GM06990 (cell line): ENCODE measurements around the gene FAM200A.
"Not testable (repeated sequence)": the region's sequence is repeated elsewhere in the genome, so short reads cannot be mapped to it uniquely, and the experiment has no call there.

Source experiments
- DNase-seq: peaks from one replicate; pipeline ENCODE4 v3.0.0-alpha.2; 2011; ENCODE audit not compliant: insufficient read length; ENCODE audit errors: extremely low read depth
- H3K27me3 ChIP-seq: replicated peaks from 2 replicates; pipeline ENCODE4 v1.6.0; 2011; ENCODE audit warnings: low read length; ENCODE audit not compliant: control insufficient read depth, insufficient read depth
- H3K36me3 ChIP-seq: 2 replicates; pipeline ENCODE4 v1.5.1; 2011; ENCODE audit warnings: low read length; ENCODE audit not compliant: control insufficient read depth, insufficient read depth
- H3K4me3 ChIP-seq: replicated peaks from 2 replicates; pipeline ENCODE4 v1.5.1; 2011; ENCODE audit warnings: low read depth, mild to moderate bottlenecking, control low read depth, low read length
- TF ChIP-seq, protein P1 (sequence below): IDR thresholded peaks from 2 replicates; pipeline ENCODE4 v1.5.1; 2011; ENCODE audit warnings: low read length, control low read depth, mild to moderate bottlenecking, inconsistent platforms; ENCODE audit not compliant: insufficient read depth, poor library complexity, severe bottlenecking

The FAM200A gene

DNA sequence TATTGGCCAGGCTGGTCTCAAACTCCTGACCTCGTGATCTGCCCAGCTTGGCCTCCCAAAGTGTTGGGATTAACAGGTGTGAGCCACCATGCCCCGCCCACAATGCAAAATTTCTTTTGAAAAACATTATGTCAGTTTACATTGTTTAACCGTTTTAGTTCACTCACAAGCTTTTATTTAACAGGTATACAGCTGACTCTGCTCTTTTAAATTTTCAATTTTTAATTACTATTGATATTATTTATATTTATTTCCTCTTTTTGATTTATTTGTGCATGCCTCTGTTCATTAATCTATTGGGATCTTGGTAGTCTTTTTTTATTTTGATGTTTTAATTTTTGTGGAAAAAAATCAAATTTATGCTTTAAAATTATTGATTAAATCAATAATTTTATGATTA, 30.5 kb downstream of the FAM200A start:
- DNase-seq: no peak
- no peaks in the 10 kb centered on the region for H3K27me3 ChIP-seq
- peaks cover 11% of the 10 kb centered on the region for H3K36me3 ChIP-seq
- no peak overlapping the region for H3K4me3 ChIP-seq
- TF ChIP-seq, protein P1, sequence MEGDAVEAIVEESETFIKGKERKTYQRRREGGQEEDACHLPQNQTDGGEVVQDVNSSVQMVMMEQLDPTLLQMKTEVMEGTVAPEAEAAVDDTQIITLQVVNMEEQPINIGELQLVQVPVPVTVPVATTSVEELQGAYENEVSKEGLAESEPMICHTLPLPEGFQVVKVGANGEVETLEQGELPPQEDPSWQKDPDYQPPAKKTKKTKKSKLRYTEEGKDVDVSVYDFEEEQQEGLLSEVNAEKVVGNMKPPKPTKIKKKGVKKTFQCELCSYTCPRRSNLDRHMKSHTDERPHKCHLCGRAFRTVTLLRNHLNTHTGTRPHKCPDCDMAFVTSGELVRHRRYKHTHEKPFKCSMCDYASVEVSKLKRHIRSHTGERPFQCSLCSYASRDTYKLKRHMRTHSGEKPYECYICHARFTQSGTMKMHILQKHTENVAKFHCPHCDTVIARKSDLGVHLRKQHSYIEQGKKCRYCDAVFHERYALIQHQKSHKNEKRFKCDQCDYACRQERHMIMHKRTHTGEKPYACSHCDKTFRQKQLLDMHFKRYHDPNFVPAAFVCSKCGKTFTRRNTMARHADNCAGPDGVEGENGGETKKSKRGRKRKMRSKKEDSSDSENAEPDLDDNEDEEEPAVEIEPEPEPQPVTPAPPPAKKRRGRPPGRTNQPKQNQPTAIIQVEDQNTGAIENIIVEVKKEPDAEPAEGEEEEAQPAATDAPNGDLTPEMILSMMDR: no peak

DNA sequence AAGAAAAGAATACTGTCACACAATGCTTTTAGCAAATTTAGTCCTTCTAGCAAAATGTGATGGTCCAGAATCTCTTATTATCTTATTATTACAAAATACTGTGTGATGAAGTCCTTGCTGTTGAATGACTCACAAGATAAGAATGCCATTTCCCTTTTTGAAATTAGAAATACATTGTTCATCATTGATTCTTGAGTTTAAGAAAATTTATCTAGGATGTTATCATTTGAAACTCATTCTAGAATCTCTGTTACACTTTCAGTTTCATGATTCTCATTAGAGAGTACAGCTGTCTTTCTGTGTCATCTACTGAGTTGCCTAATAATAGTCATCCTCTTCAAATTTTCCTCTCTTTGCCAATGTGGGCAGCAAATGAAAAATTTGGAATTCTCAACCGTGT, 37.9 kb downstream of the FAM200A start:
- no peaks in the 10 kb centered on the region for H3K27me3 ChIP-seq
- TF ChIP-seq, protein P1: no peak
- peaks cover 11% of the 10 kb centered on the region for H3K36me3 ChIP-seq
- no peak overlapping the region for H3K4me3 ChIP-seq
- no peak for DNase-seq

DNA sequence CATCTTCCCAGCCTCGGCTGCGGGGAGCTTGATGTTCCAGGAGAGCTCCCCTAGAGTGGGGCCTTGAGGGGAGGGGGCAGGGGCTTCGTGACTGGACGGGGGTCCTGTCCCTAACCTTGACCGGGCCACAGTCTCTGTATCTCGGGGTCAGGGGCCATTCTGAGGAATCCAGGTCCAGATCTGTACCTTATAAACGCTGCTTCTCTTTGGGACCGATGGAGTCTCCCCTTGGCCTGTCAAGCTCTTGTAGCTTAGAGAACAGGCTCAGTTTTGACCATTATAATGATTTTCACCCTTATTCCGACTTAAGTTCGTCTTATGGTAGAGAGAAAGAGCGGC, 46.6 kb downstream of the FAM200A start:
- no peaks in the 10 kb centered on the region for H3K27me3 ChIP-seq
- H3K36me3 ChIP-seq: peaks cover 1% of the 10 kb centered on the region; the same call in 1 of the 2 replicates
- no peak for DNase-seq
- H3K4me3 ChIP-seq: peak overlapping the region; percentile 88
- TF ChIP-seq, protein P1: no peak

GRCh38 chr7:99504603-99505323, 47.2 kb downstream of the FAM200A start, which contains the start of gene ZKSCAN5:
Gene ZKSCAN5, plus strand, starts transcription at chr7:99504662. Its CDS starts 1,383 bp downstream, at chr7:99506045.
- Histone ChIP-seq H3K27me3 (no peaks in the 10 kb centered on the region), H3K4me3 (peak within 1 kb of the TSS; percentile 88), H3K36me3 (peaks cover 1% of the 10 kb centered on the region; the same call in 1 of the 2 replicates)
- TF ChIP-seq, protein P1: no peak
- peak; percentile 97 for DNase-seq

DNA sequence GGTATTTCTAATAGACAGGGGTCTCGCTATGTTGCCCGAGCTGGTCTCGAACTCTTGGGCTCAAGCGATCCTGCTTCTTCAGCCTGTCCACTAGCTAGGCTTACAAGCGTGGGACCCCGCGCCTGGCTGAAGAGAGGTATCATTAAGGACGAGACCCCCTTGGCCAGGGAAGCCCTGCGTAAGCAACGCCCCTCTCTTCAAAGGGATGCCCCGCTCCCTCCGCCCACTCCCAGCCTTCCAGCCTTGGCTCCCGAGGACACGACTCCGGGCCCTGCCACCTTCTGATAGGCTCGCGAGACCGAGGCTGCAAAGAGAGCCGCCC, 47.7 kb downstream of the FAM200A start:
- H3K36me3 ChIP-seq: peaks cover 1% of the 10 kb centered on the region; the same call in 1 of the 2 replicates
- TF ChIP-seq, protein P1: no peak
- no peaks in the 10 kb centered on the region for H3K27me3 ChIP-seq
- peak overlapping the region; percentile 88 for H3K4me3 ChIP-seq
- DNase-seq: no peak

- H3K4me3 ChIP-seq, DNase-seq, H3K36me3 ChIP-seq, H3K27me3 ChIP-seq: not testable (repeated sequence)
Measured at GRCh38 chr7:99501236-99501635, 50.7 kb downstream of the FAM200A start.
